ENCODE data around the gene KCNQ1. TPM values are rescaled to one million over a fixed set of nuclear protein-coding genes. Genes with fewer than 3 reads are reported as not detected.

Gene KCNQ1
- total and polyA plus RNA-seq, 7 experiments from 2014 or later: 14.7 to 46.4 (median 36.9) TPM

DNA sequence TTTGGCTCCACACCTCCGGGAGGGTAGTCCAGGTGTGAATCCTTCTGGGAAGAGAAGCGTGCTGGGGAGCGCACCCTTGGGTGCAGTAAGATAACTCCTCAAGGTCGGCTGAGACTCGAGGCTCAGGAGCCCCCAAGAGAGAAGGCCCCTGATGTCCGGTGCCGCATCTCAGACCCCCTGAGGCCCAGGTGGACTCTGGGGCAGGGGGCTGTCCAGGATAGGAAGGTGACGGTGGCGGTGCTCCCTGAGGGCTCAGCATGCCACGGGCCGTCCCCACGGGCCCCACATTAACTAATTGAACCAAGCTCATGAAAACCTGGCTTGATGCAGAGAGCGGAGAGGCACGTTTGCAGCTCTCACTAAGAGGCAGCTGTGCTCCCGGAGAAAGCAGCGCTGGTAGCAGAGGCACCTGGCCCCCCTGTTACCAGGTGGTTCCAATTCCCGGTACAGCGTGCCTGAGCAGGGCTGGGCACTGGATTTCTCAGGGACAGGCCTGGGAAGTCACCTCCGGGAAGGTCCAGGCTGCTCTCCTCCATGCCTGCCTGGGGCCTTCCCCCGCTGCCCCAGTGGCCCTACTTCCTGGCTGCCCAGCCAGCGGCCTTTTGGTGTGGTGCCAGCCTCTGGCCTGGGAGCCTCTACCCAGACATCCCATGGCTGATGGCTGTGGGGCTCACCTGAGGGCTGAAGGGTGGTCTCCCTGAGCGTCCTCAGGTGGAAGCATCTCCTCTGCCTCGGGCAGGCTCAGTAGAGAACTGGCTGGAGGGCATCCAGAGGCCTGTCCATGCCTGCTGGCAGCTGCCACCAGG, 1.1 kb downstream of the KCNQ1 start:
- Histone ChIP-seq H3K36me3 (ENCODE audit: control insufficient read depth in 2 of 3, insufficient read depth in 3 of 3, low read length in 3 of 3) (peaks cover 0 to 10% (median 0%) of the 10 kb centered on the region in 3 experiments), H3K27ac (ENCODE audit: low read depth, low read length) (peak overlapping the region; percentile 52), H3K9me3 (ENCODE audit: control insufficient read depth in 2 of 3, low read length in 3 of 3) (no peaks in the 10 kb centered on the region), H3K27me3 (ENCODE audit: control insufficient read depth in 2 of 2, insufficient read depth in 2 of 2, low read length in 2 of 2) (no peaks in the 10 kb centered on the region), H3K4me3 (ENCODE audit: low read length) (peak overlapping the region; percentile 71), H3K4me1 (ENCODE audit: control insufficient read depth in 2 of 2, insufficient read depth in 2 of 2, low read length in 2 of 2) (peaks cover 22 to 56% of the 10 kb centered on the region in 2 donors)
- H3K36me3 Mint-ChIP-seq: peaks cover 0 to 6% (median 0%) of the 10 kb centered on the region in 5 donors
- DNase-seq (peak in 2 of 9 donors; percentile 8 to 32), ATAC-seq (no peak)
- intact Hi-C loops (cut with micrococcal nuclease): loop anchor here (1.0 to 5.0 kb wide), 7 partner anchors 21 to 977 kb away; partner anchors contain the start of genes CARS1 (in 1 of the 2), CD81 (in 1 of the 2), CDKN1C (in 1 of the 2) and TSSC4 (in 1 of the 2)
- H3K27me3 Mint-ChIP-seq: peaks cover 0 to 20% (median 0%) of the 10 kb centered on the region in 5 donors
- peaks cover 0 to 2% (median 0%) of the 10 kb centered on the region in 11 donors for H3K9me3 Mint-ChIP-seq
- ChIA-PET CTCF (interaction anchor here (0.8 to 1.5 kb wide), 4 partner anchors 22 to 442 kb away, joined by 3 to 4 read pairs (median 4); no protein-coding TSS in a partner anchor), POLR2A (interaction anchor here (0.6 to 2.0 kb wide), 8 partner anchors 19 to 932 kb away, joined by 3 to 7 read pairs (median 4); partner anchors contain the start of gene TSSC4)
- peak overlapping the region; percentile 93 to 99 (median 96) for H3K4me3 Mint-ChIP-seq
- peaks cover 18 to 53% (median 41%) of the 10 kb centered on the region in 7 donors for H3K4me1 Mint-ChIP-seq
- peak overlapping the region in 8 of 9 donors; percentile 78 to 92 (median 90) for H3K27ac Mint-ChIP-seq

DNA sequence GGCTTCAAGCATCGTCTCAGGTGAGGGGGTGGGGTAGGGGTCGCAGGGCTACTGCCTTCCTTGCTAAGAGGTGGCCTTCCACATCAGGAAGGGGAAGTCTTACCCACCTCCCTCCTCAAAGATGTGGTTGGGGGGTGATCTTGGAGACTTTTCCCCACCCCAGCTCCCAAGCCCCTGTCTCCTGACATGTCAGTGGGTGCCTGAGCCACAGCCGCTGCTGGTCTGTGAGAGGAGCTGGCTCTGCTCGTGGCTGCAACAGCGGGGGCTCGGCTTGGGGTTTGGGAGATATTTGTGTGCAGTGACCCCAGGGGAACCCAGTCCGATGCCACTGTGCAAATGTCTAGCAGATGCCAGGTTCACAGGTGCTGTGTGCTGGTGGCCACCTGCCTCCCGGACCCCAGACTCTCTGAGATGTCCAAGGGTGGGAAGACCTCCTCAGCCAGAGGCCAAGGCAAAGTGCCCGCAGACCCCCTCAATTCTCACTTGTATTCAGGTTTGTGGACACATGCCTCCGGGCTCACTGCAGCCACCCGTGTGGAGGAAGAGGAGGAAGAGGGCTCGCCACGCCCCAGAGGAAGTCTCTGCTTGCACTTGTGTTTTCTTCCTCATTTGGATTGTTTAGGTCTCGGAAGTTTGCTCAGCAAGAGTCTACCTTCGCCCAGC, 1.9 kb downstream of the KCNQ1 start:
- intact Hi-C loops (cut with micrococcal nuclease): loop anchor here (2.0 to 5.0 kb wide), 5 partner anchors 20 to 976 kb away; partner anchors contain the start of genes CD81 (in 1 of the 2) and CDKN1C (in 1 of the 2)
- DNase-seq (peak in 3 of 9 donors; percentile 20 to 32 (median 30)), ATAC-seq (no peak)
- Histone ChIP-seq H3K9me3 (ENCODE audit: control insufficient read depth in 2 of 3, low read length in 3 of 3) (no peaks in the 10 kb centered on the region), H3K27ac (ENCODE audit: low read depth, low read length) (peak overlapping the region; percentile 52), H3K27me3 (ENCODE audit: control insufficient read depth in 2 of 2, insufficient read depth in 2 of 2, low read length in 2 of 2) (no peaks in the 10 kb centered on the region), H3K4me1 (ENCODE audit: control insufficient read depth in 2 of 2, insufficient read depth in 2 of 2, low read length in 2 of 2) (peaks cover 22 to 56% of the 10 kb centered on the region in 2 donors), H3K4me3 (ENCODE audit: low read length) (peak overlapping the region; percentile 71), H3K36me3 (ENCODE audit: control insufficient read depth in 2 of 3, insufficient read depth in 3 of 3, low read length in 3 of 3) (peaks cover 0 to 10% (median 0%) of the 10 kb centered on the region in 3 experiments)
- peaks cover 0 to 2% (median 0%) of the 10 kb centered on the region in 11 donors for H3K9me3 Mint-ChIP-seq
- H3K36me3 Mint-ChIP-seq: peaks cover 0 to 8% (median 0%) of the 10 kb centered on the region in 5 donors
- CTCF ChIA-PET: interaction anchor here (1.3 to 1.4 kb wide), 2 partner anchors 21 to 22 kb away, joined by 3 to 4 read pairs; no protein-coding TSS in a partner anchor
- peaks cover 0 to 20% (median 0%) of the 10 kb centered on the region in 5 donors for H3K27me3 Mint-ChIP-seq
- H3K27ac Mint-ChIP-seq: peak overlapping the region; percentile 78 to 95 (median 89)
- H3K4me3 Mint-ChIP-seq: peak overlapping the region; percentile 93 to 99 (median 96)
- peaks cover 18 to 52% (median 41%) of the 10 kb centered on the region in 7 donors for H3K4me1 Mint-ChIP-seq
- POLR2A ChIA-PET: interaction anchor here (0.6 to 1.5 kb wide), 4 partner anchors 21 to 932 kb away, joined by 3 to 6 read pairs (median 4); no protein-coding TSS in a partner anchor

DNA sequence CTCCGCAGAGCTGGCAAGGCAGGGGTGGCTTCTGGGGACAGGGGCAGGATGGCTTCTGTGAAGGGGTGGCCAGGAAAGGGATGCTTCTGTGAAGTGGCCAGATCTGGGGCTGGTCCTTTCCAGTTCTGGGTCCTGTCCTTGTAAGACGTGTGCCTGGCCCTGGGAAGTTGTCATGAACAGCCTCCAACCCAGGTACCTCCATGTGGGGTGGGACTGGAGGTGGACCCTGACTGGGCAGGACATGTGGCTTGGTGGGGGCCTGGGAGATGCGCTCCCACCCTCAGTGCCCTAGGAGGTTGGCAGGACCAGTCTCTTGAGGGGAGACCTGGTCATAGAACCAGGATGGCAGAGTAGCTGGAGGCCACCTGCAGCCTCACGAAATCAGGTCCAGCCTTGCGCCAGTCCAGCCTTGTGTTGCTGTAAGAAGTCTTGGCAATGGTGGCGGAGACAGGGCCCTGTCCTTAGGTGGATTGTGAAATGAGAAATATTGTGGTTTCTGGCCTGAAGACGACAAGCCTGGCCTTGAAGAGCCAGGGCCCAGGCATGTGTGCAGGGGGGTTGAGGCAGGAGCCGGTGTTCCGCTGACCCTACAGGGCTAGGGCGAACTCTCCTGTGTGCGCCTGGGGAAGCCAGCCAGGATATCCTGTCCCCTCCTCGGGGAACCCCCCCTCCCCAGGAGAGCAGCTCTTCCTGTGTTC, 2.6 kb downstream of the KCNQ1 start:
- intact Hi-C loops (cut with micrococcal nuclease): loop anchor here (2.0 to 5.0 kb wide), 5 partner anchors 19 to 975 kb away; partner anchors contain the start of genes CD81 (in 1 of the 2) and CDKN1C (in 1 of the 2)
- Histone ChIP-seq H3K4me1 (ENCODE audit: control insufficient read depth in 2 of 2, insufficient read depth in 2 of 2, low read length in 2 of 2) (peaks cover 22 to 51% of the 10 kb centered on the region in 2 donors), H3K27ac (ENCODE audit: low read depth, low read length) (peak overlapping the region; percentile 52), H3K36me3 (ENCODE audit: control insufficient read depth in 2 of 3, insufficient read depth in 3 of 3, low read length in 3 of 3) (peaks cover 0 to 10% (median 0%) of the 10 kb centered on the region in 3 experiments), H3K9me3 (ENCODE audit: control insufficient read depth in 2 of 3, low read length in 3 of 3) (no peaks in the 10 kb centered on the region), H3K27me3 (ENCODE audit: control insufficient read depth in 2 of 2, insufficient read depth in 2 of 2, low read length in 2 of 2) (no peaks in the 10 kb centered on the region), H3K4me3 (ENCODE audit: low read length) (peak overlapping the region; percentile 71)
- Mint-ChIP-seq H3K4me3 (peak overlapping the region; percentile 93 to 99 (median 96)), H3K36me3 (peaks cover 0 to 8% (median 0%) of the 10 kb centered on the region in 5 donors), H3K4me1 (peaks cover 18 to 45% (median 35%) of the 10 kb centered on the region in 7 donors), H3K27me3 (peaks cover 0 to 16% (median 0%) of the 10 kb centered on the region in 5 donors), H3K27ac (peak overlapping the region; percentile 78 to 95 (median 89)), H3K9me3 (peaks cover 0 to 2% (median 0%) of the 10 kb centered on the region in 11 donors)
- ATAC-seq (no peak), DNase-seq (no peak)
- POLR2A ChIA-PET: interaction anchor here (0.6 to 1.5 kb wide), 3 partner anchors 27 to 443 kb away, joined by 3 read pairs; no protein-coding TSS in a partner anchor
- CTCF ChIA-PET: interaction anchor here (0.6 kb wide), 1 partner anchor 30 kb away, joined by 3 read pairs; no protein-coding TSS in a partner anchor

DNA sequence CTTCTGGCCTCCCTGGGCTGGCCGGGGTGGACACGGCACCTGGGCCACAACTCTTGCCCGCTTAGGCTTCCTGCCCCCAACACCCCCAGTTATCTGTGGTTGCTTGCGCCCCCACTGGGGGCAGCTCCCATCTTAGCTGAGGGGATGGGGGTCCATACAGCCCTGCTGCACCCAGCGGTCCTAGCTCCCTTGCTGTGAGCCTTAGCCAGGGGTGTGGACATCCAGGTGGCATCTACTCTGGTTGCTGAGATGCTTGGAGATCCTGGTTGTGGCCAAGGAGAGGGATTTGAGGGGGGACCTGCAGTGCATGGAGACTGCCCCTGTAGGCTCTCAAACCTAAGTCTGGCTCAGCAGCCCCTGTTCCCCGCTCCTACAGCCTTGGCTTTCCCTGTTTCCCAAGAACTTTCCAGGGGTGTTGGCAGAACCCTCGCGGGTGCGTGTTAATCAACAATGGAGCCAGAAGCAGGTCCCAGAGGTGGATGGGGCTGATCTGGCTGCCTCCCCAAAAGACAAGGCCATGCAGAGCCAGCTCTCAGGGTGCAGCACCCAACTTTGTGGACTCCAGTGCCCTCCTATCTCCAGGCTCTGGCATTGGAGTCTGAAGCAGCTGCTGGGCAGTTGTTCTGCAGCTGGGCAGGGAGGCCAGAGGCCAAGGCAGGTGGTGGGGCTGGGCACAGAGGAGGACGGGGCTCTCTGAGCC, 3.3 kb downstream of the KCNQ1 start:
- H3K9me3 ChIP-seq (ENCODE audit: control insufficient read depth in 2 of 3, low read length in 3 of 3): no peaks in the 10 kb centered on the region
- peak overlapping the region; percentile 71 for H3K4me3 ChIP-seq (ENCODE audit: low read length)
- Mint-ChIP-seq H3K36me3 (peaks cover 0 to 12% (median 4%) of the 10 kb centered on the region in 5 donors), H3K4me3 (peak overlapping the region in 9 of 10 donors; percentile 93 to 99 (median 97)), H3K4me1 (peaks cover 16 to 38% (median 28%) of the 10 kb centered on the region in 7 donors), H3K9me3 (peaks cover 0 to 2% (median 0%) of the 10 kb centered on the region in 11 donors), H3K27me3 (peaks cover 0 to 9% (median 0%) of the 10 kb centered on the region in 5 donors), H3K27ac (peak overlapping the region in 6 of 9 donors; percentile 82 to 92 (median 88))
- H3K27ac ChIP-seq (ENCODE audit: low read depth, low read length): peak overlapping the region; percentile 52
- no peaks in the 10 kb centered on the region for H3K27me3 ChIP-seq (ENCODE audit: control insufficient read depth in 2 of 2, insufficient read depth in 2 of 2, low read length in 2 of 2)
- POLR2A ChIA-PET: interaction anchor here (0.6 to 1.5 kb wide), 2 partner anchors 28 to 86 kb away, joined by 3 read pairs; no protein-coding TSS in a partner anchor
- H3K4me1 ChIP-seq (ENCODE audit: control insufficient read depth in 2 of 2, insufficient read depth in 2 of 2, low read length in 2 of 2): peaks cover 17 to 44% of the 10 kb centered on the region in 2 donors
- ATAC-seq: no peak
- peaks cover 0 to 10% (median 0%) of the 10 kb centered on the region in 3 experiments for H3K36me3 ChIP-seq (ENCODE audit: control insufficient read depth in 2 of 3, insufficient read depth in 3 of 3, low read length in 3 of 3)
- CTCF ChIA-PET: interaction anchor here (0.6 kb wide), 1 partner anchor 31 kb away, joined by 3 read pairs; no protein-coding TSS in a partner anchor
- DNase-seq: no peak
- intact Hi-C loops (cut with micrococcal nuclease): loop anchor here (2.0 to 5.0 kb wide), 5 partner anchors 19 to 975 kb away; partner anchors contain the start of genes CD81 (in 1 of the 2) and CDKN1C (in 1 of the 2)

All from naive thymus-derived CD4-positive, alpha-beta T cell (primary cell).